GM12878 (cell line): ENCODE results near the gene RAB44. TPM values are rescaled to one million over a fixed set of nuclear protein-coding genes. Genes with fewer than 3 reads are reported as not detected.

Source experiments
- ATAC-seq: fragments of 200-7000 bp; cut with Tn5 transposase; 3 replicates; pipeline ENCODE4 v1.9.1; 2020; ENCODE audit warnings: mild to moderate bottlenecking, moderate library complexity
- BruUV-seq: library from RNA; stranded (reverse); fragments of 400-500 nt; replicated peaks from 2 replicates; lab custom pipeline; 2021; lab: Mats Ljungman, UMichigan
- CTCF ChIA-PET: fragments of 300-600 bp; sonication (Branson Sonifier 250); formaldehyde crosslinking; extraction: SDS; loops from one replicate; lab custom pipeline; 2021; ENCODE audit warnings: inconsistent platforms; lab: Yijun Ruan, JAX
- POLR2A ChIA-PET: fragments of 350-600 bp; formaldehyde crosslinking; extraction: SDS; loops from one replicate; lab custom pipeline; 2021; ENCODE audit warnings: inconsistent platforms; lab: Charles Lee
- RAD21 ChIA-PET: fragments of 300-600 bp; sonication (Branson Sonifier 250); formaldehyde crosslinking; loops from one replicate; lab custom pipeline; 2023; ENCODE audit warnings: antibody characterized with exemption; ENCODE audit not compliant: unreplicated experiment; lab: Charles Lee
- SMC1A ChIA-PET: fragments of 300-600 bp; sonication (Branson Sonifier 250); formaldehyde crosslinking; loops from one replicate; lab custom pipeline; 2023; ENCODE audit not compliant: unreplicated experiment, uncharacterized antibody; lab: Charles Lee
- DNase-seq: peaks from one replicate; pipeline ENCODE4 v3.0.0-alpha.2; 2011; ENCODE audit warnings: low read depth, low spot score
- FAIRE-seq: peaks from 3 replicates; lab custom pipeline; 2011; peaks lifted over from hg19 to GRCh38; lab: Jason Lieb, UNC
- H2AFZ ChIP-seq: 2 replicates; pipeline ENCODE4 v1.6.0; 2011; ENCODE audit warnings: low read depth, low read length, control low read depth; ENCODE audit not compliant: control insufficient read depth
- H3K27ac ChIP-seq: 2 replicates; pipeline ENCODE4 v1.5.1; 2011; ENCODE audit warnings: control low read depth; ENCODE audit not compliant: control insufficient read depth, insufficient read depth
- H3K27me3 ChIP-seq, 2 experiments: replicated peaks in 1 of 2; 2 replicates each; pipeline versions ENCODE4 v1.6.0 to v1.6.1; 2011; ENCODE audit warnings: low read length in 1 of 2; ENCODE audit not compliant: control insufficient read depth in 2 of 2, insufficient read depth in 2 of 2
- H3K36me3 ChIP-seq, 2 experiments: 2 replicates each; pipeline ENCODE4 v1.5.1; 2011; ENCODE audit warnings: low read length in 1 of 2; ENCODE audit not compliant: control insufficient read depth in 2 of 2, insufficient read depth in 2 of 2
- H3K4me1 ChIP-seq: 2 replicates; pipeline ENCODE4 v1.6.1; 2011; ENCODE audit warnings: mild to moderate bottlenecking, low read length, moderate library complexity, mixed read lengths; ENCODE audit not compliant: control insufficient read depth, insufficient read depth
- H3K4me2 ChIP-seq: 2 replicates; pipeline ENCODE4 v1.6.0; 2011; ENCODE audit warnings: control low read depth; ENCODE audit not compliant: control insufficient read depth, insufficient read depth
- H3K4me3 ChIP-seq: fragments of 200-600 bp; sonication (generic); 2 replicates; pipeline ENCODE4 v1.5.1; 2016
- H3K79me2 ChIP-seq: 2 replicates; pipeline ENCODE4 v1.6.0; 2011; ENCODE audit warnings: low read length; ENCODE audit not compliant: control insufficient read depth, insufficient read depth
- H3K9ac ChIP-seq: 2 replicates; pipeline ENCODE4 v1.8.0; 2011; ENCODE audit warnings: low read length, control low read depth, mixed read lengths; ENCODE audit not compliant: control insufficient read depth, insufficient read depth
- H3K9me3 ChIP-seq: replicated peaks from 3 replicates; pipeline ENCODE4 v1.5.1; 2011; ENCODE audit warnings: mild to moderate bottlenecking, low read length; ENCODE audit not compliant: control insufficient read depth, insufficient read depth
- H4K20me1 ChIP-seq: 2 replicates; pipeline ENCODE4 v1.6.0; 2011; ENCODE audit not compliant: control insufficient read depth, insufficient read depth
- CBFB ChIP-seq: IDR thresholded peaks from 2 replicates; pipeline ENCODE4 v1.6.1; 2016; ENCODE audit warnings: antibody characterized with exemption, low read depth
- CREM ChIP-seq: IDR thresholded peaks from 2 replicates; pipeline ENCODE4 v1.6.1; 2014; ENCODE audit warnings: antibody characterized with exemption, low read depth
- DPF2 ChIP-seq: fragments of 450-650 bp; IDR thresholded peaks from 2 replicates; pipeline ENCODE4 v1.6.1; 2017; ENCODE audit warnings: mild to moderate bottlenecking
- EED ChIP-seq: sonication (generic); IDR thresholded peaks from 2 replicates; pipeline ENCODE4 v1.6.1; 2016; ENCODE audit warnings: antibody characterized with exemption, low read depth
- EZH2 ChIP-seq: IDR thresholded peaks from 2 replicates; pipeline ENCODE4 v1.6.1; 2012; ENCODE audit warnings: low read depth, mild to moderate bottlenecking, control low read depth, inconsistent platforms, low read length, borderline replicate concordance; ENCODE audit not compliant: control insufficient read depth
- FOXM1 ChIP-seq: IDR thresholded peaks from 2 replicates; pipeline ENCODE4 v1.6.1; 2012; ENCODE audit warnings: low read depth, mild to moderate bottlenecking, inconsistent platforms, low read length, moderate library complexity
- HDAC2 ChIP-seq: fragments of 200-600 bp; sonication (generic); IDR thresholded peaks from 2 replicates; pipeline ENCODE4 v1.6.1; 2017
- JUND ChIP-seq: IDR thresholded peaks from 2 replicates; pipeline ENCODE4 v1.6.1; 2012; ENCODE audit warnings: low read depth, mild to moderate bottlenecking, low read length, improper control_type of control experiment, moderate library complexity
- RAD21 ChIP-seq: IDR thresholded peaks from 2 replicates; pipeline ENCODE4 v1.6.1; 2011; ENCODE audit warnings: mild to moderate bottlenecking, low read depth, low read length, moderate library complexity; ENCODE audit not compliant: insufficient read depth
- RCOR1 ChIP-seq: conservative IDR thresholded peaks from 2 replicates; pipeline ENCODE4 v1.6.1; 2012; ENCODE audit warnings: low read depth, low read length, improper control_type of control experiment
- SIN3A ChIP-seq: IDR thresholded peaks from 2 replicates; pipeline ENCODE4 v1.6.1; 2012; ENCODE audit warnings: low read depth, low read length, improper control_type of control experiment
- SUZ12 ChIP-seq: fragments of 200-600 bp; sonication (generic); IDR thresholded peaks from one replicate; pipeline ENCODE4 v1.6.1; 2018; ENCODE audit warnings: antibody characterized with exemption, mild to moderate bottlenecking; ENCODE audit not compliant: unreplicated experiment
- ZNF24 ChIP-seq: fragments of 450-650 bp; IDR thresholded peaks from 2 replicates; pipeline ENCODE4 v1.6.1; 2017; ENCODE audit warnings: antibody characterized with exemption, mild to moderate bottlenecking
- ZNF622 ChIP-seq: fragments of 450-650 bp; IDR thresholded peaks from 2 replicates; pipeline ENCODE4 v1.6.1; 2017; ENCODE audit warnings: mild to moderate bottlenecking, inconsistent platforms
- ZZZ3 ChIP-seq: IDR thresholded peaks from 2 replicates; pipeline ENCODE4 v1.6.1; 2011; ENCODE audit warnings: low read depth; ENCODE audit not compliant: control insufficient read depth, insufficient read length
- WGBS: methylation state at CpG from one replicate; pipeline ENCODE4 v1.1.6; 2016; ENCODE audit warnings: low lambda C conversion rate; ENCODE audit not compliant: insufficient replicate concordance, insufficient coverage; ENCODE audit errors: missing lambda C conversion rate; 5-methylcytosine and 5-hydroxymethylcytosine counted together
- in situ Hi-C: fragments of 300-500 bp; cut with MboI; formaldehyde crosslinking; loops from 9 replicates; pipeline ENCODE4 v1.14.3; 2018; ENCODE audit warnings: mixed read lengths
- intact Hi-C: fragments of 100-400 bp; cut with micrococcal nuclease; formaldehyde crosslinking; loops from one replicate; pipeline ENCODE4 v1.14.2; 2022; ENCODE audit not compliant: unreplicated experiment
- polyA plus RNA-seq, 11 experiments: library from polyadenylated mRNA; depleted of rRNA in 4 of 11; unstranded in 6 of 11; stranded (reverse) in 5 of 11; fragments of >200 nt; fragmentation: Nextera tagmentation in 4 of 11; fragmentation: Illumina TruSeq in 1 of 11; extraction: Ambion mirVana in 4 of 11; extraction: Trizol in 1 of 11; gene quantifications; 1 replicate in 1 of 11; 2 replicates in 10 of 11; pipeline versions ENCODE4 v1.2.1 to v1.2.3, GENCODE V29; 2011 to 2016; ENCODE audit warnings: inconsistent platforms in 2 of 11, missing spikeins in 2 of 11, low read depth in 1 of 11
- total RNA-seq, 4 experiments: library from RNA; depleted of rRNA in 3 of 4; stranded (reverse); fragments of >200 nt in 3 of 4; fragmentation: Illumina TruSeq in 1 of 4; extraction: Trizol in 1 of 4; gene quantifications; 2 replicates each; pipeline versions ENCODE4 v1.2.1 to v1.2.3, GENCODE V29; 2013 to 2021
- TF ChIP-seq, protein P1 (sequence below): fragments of 450-650 bp; formaldehyde crosslinking; IDR thresholded peaks from 2 replicates; pipeline ENCODE4 v1.4.0; 2022; ENCODE audit warnings: mild to moderate bottlenecking, moderate library complexity
- TF ChIP-seq, protein P2 (sequence below): fragments of 450-650 bp; conservative IDR thresholded peaks from 2 replicates; pipeline ENCODE4 v1.6.1; 2017; ENCODE audit warnings: mild to moderate bottlenecking, moderate library complexity
- TF ChIP-seq, protein P3 (sequence below): fragments of 150-350 bp; IDR thresholded peaks from 2 replicates; pipeline ENCODE4 v1.6.1; 2014; ENCODE audit warnings: mild to moderate bottlenecking, low read depth, low read length

RAB44 gene
- total and polyA plus RNA-seq, 10 of the 15 experiments (the other 5 are each of a cell fraction or from before 2014, with no cell fraction given): 0.01 to 0.08 (median 0.05) TPM; not detected in 2

DNA sequence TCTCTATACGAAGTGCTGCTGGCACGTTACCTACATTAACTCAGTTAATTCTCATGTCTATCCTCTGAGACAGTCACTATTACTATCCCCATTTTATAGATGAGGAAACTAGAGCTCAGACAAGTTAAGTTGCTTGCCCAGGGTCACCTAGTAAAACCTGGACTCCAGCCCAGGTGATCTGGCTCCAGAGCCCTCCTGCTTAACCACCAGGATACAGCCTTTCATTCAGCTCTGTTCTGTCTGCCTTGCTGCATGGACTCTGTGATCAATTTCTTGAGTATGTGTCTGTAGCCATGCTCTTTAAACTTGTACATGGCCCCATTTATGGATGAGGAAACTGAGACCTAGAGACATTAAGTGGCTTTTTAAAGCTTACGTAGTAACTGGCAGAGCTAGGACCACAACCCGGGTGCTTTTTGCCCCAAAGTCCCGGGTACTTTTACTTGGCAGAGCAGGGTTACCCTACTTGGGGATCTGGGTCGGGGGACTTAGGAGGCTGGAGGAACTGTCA lies 14.4 kb upstream of the RAB44 start:
- SMC1A ChIA-PET: interaction anchor here (0.7 to 12.0 kb wide), 11 partner anchors 13 to 99 kb away, joined by 3 to 199 read pairs (median 5); no protein-coding TSS in a partner anchor
- H3K4me1 ChIP-seq: peaks cover 38% of the 10 kb centered on the region
- TF ChIP-seq JUND: no peak
- no peak for TF ChIP-seq HDAC2
- TF ChIP-seq DPF2: no peak; the same call in 1 of the 2 replicates
- TF ChIP-seq EZH2: no peak
- TF ChIP-seq, protein P1, sequence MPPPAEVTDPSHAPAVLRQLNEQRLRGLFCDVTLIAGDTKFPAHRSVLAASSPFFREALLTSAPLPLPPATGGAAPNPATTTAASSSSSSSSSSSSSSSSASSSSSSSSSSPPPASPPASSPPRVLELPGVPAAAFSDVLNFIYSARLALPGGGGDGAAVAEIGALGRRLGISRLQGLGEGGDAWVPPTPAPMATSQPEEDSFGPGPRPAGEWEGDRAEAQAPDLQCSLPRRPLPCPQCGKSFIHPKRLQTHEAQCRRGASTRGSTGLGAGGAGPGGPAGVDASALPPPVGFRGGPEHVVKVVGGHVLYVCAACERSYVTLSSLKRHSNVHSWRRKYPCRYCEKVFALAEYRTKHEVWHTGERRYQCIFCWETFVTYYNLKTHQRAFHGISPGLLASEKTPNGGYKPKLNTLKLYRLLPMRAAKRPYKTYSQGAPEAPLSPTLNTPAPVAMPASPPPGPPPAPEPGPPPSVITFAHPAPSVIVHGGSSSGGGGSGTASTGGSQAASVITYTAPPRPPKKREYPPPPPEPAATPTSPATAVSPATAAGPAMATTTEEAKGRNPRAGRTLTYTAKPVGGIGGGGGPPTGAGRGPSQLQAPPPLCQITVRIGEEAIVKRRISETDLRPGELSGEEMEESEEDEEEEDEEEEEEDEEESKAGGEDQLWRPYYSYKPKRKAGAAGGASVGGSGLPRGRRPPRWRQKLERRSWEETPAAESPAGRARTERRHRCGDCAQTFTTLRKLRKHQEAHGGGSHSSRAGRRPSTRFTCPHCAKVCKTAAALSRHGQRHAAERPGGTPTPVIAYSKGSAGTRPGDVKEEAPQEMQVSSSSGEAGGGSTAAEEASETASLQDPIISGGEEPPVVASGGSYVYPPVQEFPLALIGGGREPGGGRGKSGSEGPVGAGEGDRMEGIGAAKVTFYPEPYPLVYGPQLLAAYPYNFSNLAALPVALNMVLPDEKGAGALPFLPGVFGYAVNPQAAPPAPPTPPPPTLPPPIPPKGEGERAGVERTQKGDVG (CRISPR knock-in tag): no peak
- TF ChIP-seq ZNF622: no peak
- TF ChIP-seq, protein P2, sequence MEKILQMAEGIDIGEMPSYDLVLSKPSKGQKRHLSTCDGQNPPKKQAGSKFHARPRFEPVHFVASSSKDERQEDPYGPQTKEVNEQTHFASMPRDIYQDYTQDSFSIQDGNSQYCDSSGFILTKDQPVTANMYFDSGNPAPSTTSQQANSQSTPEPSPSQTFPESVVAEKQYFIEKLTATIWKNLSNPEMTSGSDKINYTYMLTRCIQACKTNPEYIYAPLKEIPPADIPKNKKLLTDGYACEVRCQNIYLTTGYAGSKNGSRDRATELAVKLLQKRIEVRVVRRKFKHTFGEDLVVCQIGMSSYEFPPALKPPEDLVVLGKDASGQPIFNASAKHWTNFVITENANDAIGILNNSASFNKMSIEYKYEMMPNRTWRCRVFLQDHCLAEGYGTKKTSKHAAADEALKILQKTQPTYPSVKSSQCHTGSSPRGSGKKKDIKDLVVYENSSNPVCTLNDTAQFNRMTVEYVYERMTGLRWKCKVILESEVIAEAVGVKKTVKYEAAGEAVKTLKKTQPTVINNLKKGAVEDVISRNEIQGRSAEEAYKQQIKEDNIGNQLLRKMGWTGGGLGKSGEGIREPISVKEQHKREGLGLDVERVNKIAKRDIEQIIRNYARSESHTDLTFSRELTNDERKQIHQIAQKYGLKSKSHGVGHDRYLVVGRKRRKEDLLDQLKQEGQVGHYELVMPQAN: no peak
- TF ChIP-seq SIN3A: 0 out of 2 replicates have a peak, but pooled peaks have one; percentile 3
- TF ChIP-seq RAD21: no peak
- no peak for TF ChIP-seq CBFB
- TF ChIP-seq EED: no peak
- TF ChIP-seq ZZZ3: no peak
- no peak for TF ChIP-seq RCOR1
- no peak for TF ChIP-seq SUZ12
- no peak for TF ChIP-seq FOXM1
- no peak for TF ChIP-seq ZNF24
- TF ChIP-seq CREM: no peak
- TF ChIP-seq, protein P3, sequence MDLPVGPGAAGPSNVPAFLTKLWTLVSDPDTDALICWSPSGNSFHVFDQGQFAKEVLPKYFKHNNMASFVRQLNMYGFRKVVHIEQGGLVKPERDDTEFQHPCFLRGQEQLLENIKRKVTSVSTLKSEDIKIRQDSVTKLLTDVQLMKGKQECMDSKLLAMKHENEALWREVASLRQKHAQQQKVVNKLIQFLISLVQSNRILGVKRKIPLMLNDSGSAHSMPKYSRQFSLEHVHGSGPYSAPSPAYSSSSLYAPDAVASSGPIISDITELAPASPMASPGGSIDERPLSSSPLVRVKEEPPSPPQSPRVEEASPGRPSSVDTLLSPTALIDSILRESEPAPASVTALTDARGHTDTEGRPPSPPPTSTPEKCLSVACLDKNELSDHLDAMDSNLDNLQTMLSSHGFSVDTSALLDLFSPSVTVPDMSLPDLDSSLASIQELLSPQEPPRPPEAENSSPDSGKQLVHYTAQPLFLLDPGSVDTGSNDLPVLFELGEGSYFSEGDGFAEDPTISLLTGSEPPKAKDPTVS: no peak

More for the DNA sequence above, 14.4 kb upstream of the RAB44 start:
- 50% methylated on average over 6 of the region's 6 CpGs for WGBS
- in situ Hi-C loops (loop anchor here (5.0 kb wide), 1 partner anchor 61 kb away; no protein-coding TSS in a partner anchor), intact Hi-C loops (loop anchor here (2.0 to 5.0 kb wide), 4 partner anchors 44 to 261 kb away; partner anchors contain the start of genes KCTD20, PXT1 and STK38)
- Histone ChIP-seq H3K9me3 (no peaks in the 10 kb centered on the region; the same call in 2 of the 3 replicates), H3K36me3 (peaks cover 31 to 38% of the 10 kb centered on the region in 2 experiments), H3K27ac (peak overlapping the region; percentile 66), H4K20me1 (peaks cover 15% of the 10 kb centered on the region), H3K79me2 (peaks cover 65% of the 10 kb centered on the region), H3K9ac (peak overlapping the region; percentile 1; the same call in 1 of the 2 replicates), H3K4me2 (peak overlapping the region; percentile 67), H3K4me3 (peak overlapping the region; percentile 44), H3K27me3 (no peaks in the 10 kb centered on the region), H2AFZ (no peak overlapping the region)
- ATAC-seq (no peak), FAIRE-seq (no peak), DNase-seq (no peak)
- POLR2A ChIA-PET: interaction anchor here (0.6 to 13.6 kb wide), 10 partner anchors 17 to 102 kb away, joined by 3 to 243 read pairs (median 6); no protein-coding TSS in a partner anchor
- CTCF ChIA-PET: interaction anchor here (0.6 to 10.7 kb wide), 11 partner anchors 9 to 185 kb away, joined by 3 to 146 read pairs (median 9); no protein-coding TSS in a partner anchor
- RAD21 ChIA-PET: interaction anchor here (0.7 to 10.6 kb wide), 11 partner anchors 9 to 78 kb away, joined by 3 to 195 read pairs (median 6); no protein-coding TSS in a partner anchor
- no TSS peak for BruUV-seq
